WTC11 (cell line): ENCODE data around the gene WWC1. TPM values are rescaled to one million over a fixed set of nuclear protein-coding genes. Genes with fewer than 3 reads are reported as not detected.

Experiments used
- ATAC-seq: fragments of 200-7000 bp; cut with Tn5 transposase; 2 replicates; pipeline ENCODE4 v1.10.0; 2021; ENCODE audit warnings: mild to moderate bottlenecking, moderate library complexity
- CTCF ChIA-PET: fragments of 300-600 bp; sonication (Branson Sonifier 250); formaldehyde crosslinking; loops from one replicate; lab custom pipeline; 2021; ENCODE audit warnings: antibody characterized with exemption; lab: Charles Lee
- POLR2A ChIA-PET: fragments of 350-600 bp; sonication (Branson Sonifier 250); formaldehyde crosslinking; loops from one replicate; lab custom pipeline; 2021; ENCODE audit warnings: antibody characterized with exemption; lab: Charles Lee
- DNase-seq: peaks from one replicate; pipeline ENCODE4 v3.0.0; 2021; ENCODE audit warnings: low spot score
- H3K27ac Mint-ChIP-seq: 2 replicates; pipeline ENCODE4 v1.8.0; 2021; ENCODE audit warnings: mixed read lengths
- H3K27me3 Mint-ChIP-seq: 2 replicates; pipeline ENCODE4 v1.8.0; 2021; ENCODE audit warnings: low read depth, mild to moderate bottlenecking, moderate library complexity, mixed read lengths
- H3K36me3 Mint-ChIP-seq: 2 replicates; pipeline ENCODE4 v1.8.0; 2021; ENCODE audit warnings: mixed read lengths
- H3K4me1 Mint-ChIP-seq: 2 replicates; pipeline ENCODE4 v1.8.0; 2022; ENCODE audit warnings: mixed read lengths
- H3K4me3 Mint-ChIP-seq: 2 replicates; pipeline ENCODE4 v1.8.0; 2021; ENCODE audit warnings: mild to moderate bottlenecking, moderate library complexity, mixed read lengths
- H3K9me3 Mint-ChIP-seq: 2 replicates; pipeline ENCODE4 v1.8.0; 2021; ENCODE audit warnings: mixed read lengths
- AFF4 ChIP-seq: sonication (generic); formaldehyde crosslinking; IDR thresholded peaks from 2 replicates; pipeline ENCODE4 v1.8.1; 2023; ENCODE audit warnings: mild to moderate bottlenecking, missing genetic modification reagents, borderline replicate concordance
- E2F1 ChIP-seq: sonication (generic); formaldehyde crosslinking; IDR thresholded peaks from 2 replicates; pipeline ENCODE4 v1.8.0; 2022; ENCODE audit warnings: mild to moderate bottlenecking, missing genetic modification reagents
- ELF4 ChIP-seq: sonication (generic); formaldehyde crosslinking; IDR thresholded peaks from 2 replicates; pipeline ENCODE4 v1.8.1; 2022; ENCODE audit warnings: low read depth, mild to moderate bottlenecking, moderate library complexity, missing genetic modification reagents
- GRHL2 ChIP-seq: fragments of 250-450 bp; sonication (Bioruptor Pico); IDR thresholded peaks from 2 replicates; pipeline ENCODE4 v1.8.0; 2022; ENCODE audit warnings: mild to moderate bottlenecking, moderate library complexity; ENCODE audit not compliant: insufficient replicate concordance, severe bottlenecking
- HMGXB4 ChIP-seq: sonication (generic); formaldehyde crosslinking; IDR thresholded peaks from 2 replicates; pipeline ENCODE4 v1.8.1; 2023; ENCODE audit warnings: mild to moderate bottlenecking, moderate library complexity, missing genetic modification reagents
- PRRX2 ChIP-seq: fragments of 250-450 bp; sonication (Bioruptor Pico); IDR thresholded peaks from 2 replicates; pipeline ENCODE4 v1.8.0; 2021; ENCODE audit warnings: mild to moderate bottlenecking
- SMAD3 ChIP-seq: sonication (generic); formaldehyde crosslinking; IDR thresholded peaks from 2 replicates; pipeline ENCODE4 v1.8.0; 2022; ENCODE audit warnings: missing genetic modification reagents, mild to moderate bottlenecking, borderline replicate concordance
- TP53 ChIP-seq: sonication (generic); formaldehyde crosslinking; IDR thresholded peaks from 2 replicates; pipeline ENCODE4 v1.8.1; 2023; ENCODE audit warnings: mild to moderate bottlenecking, missing genetic modification reagents
- ZBTB21 ChIP-seq: sonication (generic); formaldehyde crosslinking; IDR thresholded peaks from 2 replicates; pipeline ENCODE4 v1.8.1; 2023; ENCODE audit warnings: mild to moderate bottlenecking, missing genetic modification reagents, borderline replicate concordance
- ZNF232 ChIP-seq: sonication (generic); formaldehyde crosslinking; IDR thresholded peaks from 2 replicates; pipeline ENCODE4 v1.8.0; 2022; ENCODE audit warnings: mild to moderate bottlenecking, missing genetic modification reagents
- ZNF281 ChIP-seq: sonication (generic); formaldehyde crosslinking; IDR thresholded peaks from 2 replicates; pipeline ENCODE4 v1.8.0; 2023; ENCODE audit warnings: mild to moderate bottlenecking, missing genetic modification reagents
- total RNA-seq: library from RNA; stranded (reverse); gene quantifications from 3 replicates; pipeline ENCODE4 v1.2.3, GENCODE V29; 2021
- TF ChIP-seq, protein P1 (sequence below): fragments of 250-450 bp; sonication (Bioruptor Pico); IDR thresholded peaks from 2 replicates; pipeline ENCODE4 v1.9.0; 2021; ENCODE audit warnings: mild to moderate bottlenecking, borderline replicate concordance
- TF ChIP-seq, protein P2 (sequence below): fragments of 250-450 bp; sonication (Bioruptor Pico); IDR thresholded peaks from 2 replicates; pipeline ENCODE4 v2.1.2; 2022; ENCODE audit warnings: mild to moderate bottlenecking, moderate library complexity

The WWC1 gene
- total RNA-seq, 1 experiment from 2014 or later: 48.4 TPM

GRCh38 chr5:168446983-168447619, 155.7 kb downstream of the WWC1 start (continued):
- TF ChIP-seq, protein P1, sequence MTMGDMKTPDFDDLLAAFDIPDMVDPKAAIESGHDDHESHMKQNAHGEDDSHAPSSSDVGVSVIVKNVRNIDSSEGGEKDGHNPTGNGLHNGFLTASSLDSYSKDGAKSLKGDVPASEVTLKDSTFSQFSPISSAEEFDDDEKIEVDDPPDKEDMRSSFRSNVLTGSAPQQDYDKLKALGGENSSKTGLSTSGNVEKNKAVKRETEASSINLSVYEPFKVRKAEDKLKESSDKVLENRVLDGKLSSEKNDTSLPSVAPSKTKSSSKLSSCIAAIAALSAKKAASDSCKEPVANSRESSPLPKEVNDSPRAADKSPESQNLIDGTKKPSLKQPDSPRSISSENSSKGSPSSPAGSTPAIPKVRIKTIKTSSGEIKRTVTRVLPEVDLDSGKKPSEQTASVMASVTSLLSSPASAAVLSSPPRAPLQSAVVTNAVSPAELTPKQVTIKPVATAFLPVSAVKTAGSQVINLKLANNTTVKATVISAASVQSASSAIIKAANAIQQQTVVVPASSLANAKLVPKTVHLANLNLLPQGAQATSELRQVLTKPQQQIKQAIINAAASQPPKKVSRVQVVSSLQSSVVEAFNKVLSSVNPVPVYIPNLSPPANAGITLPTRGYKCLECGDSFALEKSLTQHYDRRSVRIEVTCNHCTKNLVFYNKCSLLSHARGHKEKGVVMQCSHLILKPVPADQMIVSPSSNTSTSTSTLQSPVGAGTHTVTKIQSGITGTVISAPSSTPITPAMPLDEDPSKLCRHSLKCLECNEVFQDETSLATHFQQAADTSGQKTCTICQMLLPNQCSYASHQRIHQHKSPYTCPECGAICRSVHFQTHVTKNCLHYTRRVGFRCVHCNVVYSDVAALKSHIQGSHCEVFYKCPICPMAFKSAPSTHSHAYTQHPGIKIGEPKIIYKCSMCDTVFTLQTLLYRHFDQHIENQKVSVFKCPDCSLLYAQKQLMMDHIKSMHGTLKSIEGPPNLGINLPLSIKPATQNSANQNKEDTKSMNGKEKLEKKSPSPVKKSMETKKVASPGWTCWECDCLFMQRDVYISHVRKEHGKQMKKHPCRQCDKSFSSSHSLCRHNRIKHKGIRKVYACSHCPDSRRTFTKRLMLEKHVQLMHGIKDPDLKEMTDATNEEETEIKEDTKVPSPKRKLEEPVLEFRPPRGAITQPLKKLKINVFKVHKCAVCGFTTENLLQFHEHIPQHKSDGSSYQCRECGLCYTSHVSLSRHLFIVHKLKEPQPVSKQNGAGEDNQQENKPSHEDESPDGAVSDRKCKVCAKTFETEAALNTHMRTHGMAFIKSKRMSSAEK: no peak
- TF ChIP-seq ZNF232 (CRISPR knock-in tag) (no peak), ELF4 (CRISPR knock-in tag) (no peak)

- Mint-ChIP-seq H3K36me3 (peaks cover 36% of the 10 kb centered on the region), H3K4me3 (no peak overlapping the region), H3K27me3 (no peaks in the 10 kb centered on the region), H3K9me3 (no peaks in the 10 kb centered on the region), H3K27ac (no peak overlapping the region), H3K4me1 (0 out of 2 replicates have a peak, but pooled peaks cover 3% of the 10 kb centered on the region)
- ChIA-PET POLR2A (no interaction called here), CTCF (no interaction called here)
- ATAC-seq: no peak
- no peak for DNase-seq
- TF ChIP-seq PRRX2 (CRISPR knock-in tag): no peak
Measured at GRCh38 chr5:168447808-168448207, 156.4 kb downstream of the WWC1 start.

GRCh38 chr5:168449166-168449565, 157.7 kb downstream of the WWC1 start:
- ATAC-seq: no peak

More at GRCh38 chr5:168449166-168449565, 157.7 kb downstream of the WWC1 start:
- Mint-ChIP-seq H3K4me3 (no peak overlapping the region), H3K27ac (no peak overlapping the region; the same call in 1 of the 2 replicates), H3K4me1 (0 out of 2 replicates have a peak, but pooled peaks cover 3% of the 10 kb centered on the region), H3K27me3 (no peaks in the 10 kb centered on the region), H3K36me3 (peaks cover 24% of the 10 kb centered on the region), H3K9me3 (no peaks in the 10 kb centered on the region)
- DNase-seq: no peak
- POLR2A ChIA-PET: no interaction called here
- CTCF ChIA-PET: interaction anchor here (0.8 kb wide), 1 partner anchor 230 kb away, joined by 7 read pairs; no protein-coding TSS in a partner anchor
- TF ChIP-seq HMGXB4 (CRISPR knock-in tag) (no peak), AFF4 (CRISPR knock-in tag) (no peak), E2F1 (CRISPR knock-in tag) (no peak), TP53 (CRISPR knock-in tag) (no peak), ZBTB21 (CRISPR knock-in tag) (no peak), GRHL2 (CRISPR knock-in tag) (no peak), SMAD3 (CRISPR knock-in tag) (no peak), ZNF281 (CRISPR knock-in tag) (no peak)
- TF ChIP-seq, protein P2, sequence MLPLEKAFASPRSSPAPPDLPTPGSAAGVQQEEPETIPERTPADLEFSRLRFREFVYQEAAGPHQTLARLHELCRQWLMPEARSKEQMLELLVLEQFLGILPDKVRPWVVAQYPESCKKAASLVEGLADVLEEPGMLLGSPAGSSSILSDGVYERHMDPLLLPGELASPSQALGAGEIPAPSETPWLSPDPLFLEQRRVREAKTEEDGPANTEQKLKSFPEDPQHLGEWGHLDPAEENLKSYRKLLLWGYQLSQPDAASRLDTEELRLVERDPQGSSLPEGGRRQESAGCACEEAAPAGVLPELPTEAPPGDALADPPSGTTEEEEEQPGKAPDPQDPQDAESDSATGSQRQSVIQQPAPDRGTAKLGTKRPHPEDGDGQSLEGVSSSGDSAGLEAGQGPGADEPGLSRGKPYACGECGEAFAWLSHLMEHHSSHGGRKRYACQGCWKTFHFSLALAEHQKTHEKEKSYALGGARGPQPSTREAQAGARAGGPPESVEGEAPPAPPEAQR: no peak
